RWPE2 (cell line): ENCODE data around the gene MCF2L.

Experiments used
- ATAC-seq: fragments of 200-7000 bp; cut with Tn5 transposase; 3 replicates; pipeline ENCODE4 v1.9.1; 2021; ENCODE audit warnings: low read depth
- DNase-seq: peaks from one replicate; pipeline ENCODE4 v3.0.0-alpha.2; 2020; ENCODE audit warnings: low spot score
- H3K27ac ChIP-seq: fragments of 450-650 bp; 2 replicates; pipeline ENCODE4 v1.5.1; 2017; ENCODE audit warnings: mild to moderate bottlenecking; ENCODE audit not compliant: poor library complexity, severe bottlenecking
- H3K27me3 ChIP-seq: fragments of 250-450 bp; sonication (Bioruptor Pico); 2 replicates; pipeline ENCODE4 v1.5.1; 2021; ENCODE audit warnings: mild to moderate bottlenecking, moderate library complexity; ENCODE audit not compliant: insufficient read depth, poor library complexity, severe bottlenecking
- H3K36me3 ChIP-seq: fragments of 250-450 bp; sonication (Bioruptor Pico); 2 replicates; pipeline ENCODE4 v1.5.1; 2020; ENCODE audit warnings: low read depth, mild to moderate bottlenecking, moderate library complexity
- H3K4me1 ChIP-seq: fragments of 250-450 bp; sonication (Bioruptor Pico); 2 replicates; pipeline ENCODE4 v1.5.1; 2021; ENCODE audit warnings: mild to moderate bottlenecking, moderate library complexity; ENCODE audit not compliant: insufficient read depth, poor library complexity, severe bottlenecking
- H3K4me3 ChIP-seq: fragments of 250-450 bp; sonication (Bioruptor Pico); 2 replicates; pipeline ENCODE4 v1.5.1; 2021; ENCODE audit warnings: mild to moderate bottlenecking, moderate library complexity; ENCODE audit not compliant: severe bottlenecking
- H3K9me3 ChIP-seq: fragments of 250-450 bp; sonication (Bioruptor Pico); 2 replicates; pipeline ENCODE4 v1.5.1; 2021; ENCODE audit warnings: mild to moderate bottlenecking, moderate library complexity; ENCODE audit not compliant: severe bottlenecking
- TF ChIP-seq, protein P1 (sequence below): fragments of 450-650 bp; IDR thresholded peaks from one replicate; pipeline ENCODE4 v1.5.1; 2017; ENCODE audit warnings: mild to moderate bottlenecking, moderate library complexity; ENCODE audit not compliant: poor library complexity, severe bottlenecking

MCF2L gene

DNA sequence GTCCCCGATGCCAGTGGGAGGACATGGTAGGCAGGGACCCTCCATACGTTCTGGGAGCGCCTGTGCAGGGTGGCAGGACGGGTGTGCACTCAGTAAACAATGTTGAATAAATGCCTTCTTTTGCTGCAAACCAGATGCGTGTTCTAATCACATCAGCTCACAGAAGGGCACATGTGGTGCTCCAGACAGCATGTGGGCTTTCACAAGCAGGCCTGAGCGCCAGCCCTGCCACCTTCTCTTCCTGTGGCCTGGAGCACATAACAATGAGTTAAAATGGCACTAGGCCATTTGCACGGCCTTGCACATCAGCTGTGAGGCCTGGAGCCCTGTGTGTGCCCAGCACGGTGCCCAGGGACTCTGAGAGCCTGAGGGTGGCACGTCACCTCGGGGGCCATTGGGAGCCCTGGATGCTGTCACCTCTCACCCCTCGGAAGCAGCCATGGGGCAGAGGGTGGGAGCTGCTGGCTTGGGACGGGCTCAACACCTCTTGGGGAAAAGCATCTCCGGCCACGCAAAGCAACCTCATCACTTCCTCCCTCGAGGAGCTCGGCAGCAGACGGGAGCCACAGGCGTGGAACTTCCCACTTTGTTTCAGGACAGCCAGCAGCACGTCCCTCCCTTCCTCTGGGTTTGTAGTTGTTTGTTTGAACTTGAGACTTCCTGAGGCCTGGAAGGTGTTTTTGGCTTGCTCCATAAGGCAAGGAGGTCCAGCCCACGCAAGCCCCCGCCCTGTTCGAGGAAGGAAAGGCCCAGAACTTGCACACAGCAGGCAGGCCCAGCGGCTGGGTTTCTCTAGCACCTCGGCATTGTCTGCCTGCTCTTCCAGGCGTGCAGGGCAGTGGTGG is 9.8 kb downstream of the MCF2L start:
- H3K27me3 ChIP-seq: no peaks in the 10 kb centered on the region
- no peaks in the 10 kb centered on the region for H3K9me3 ChIP-seq
- DNase-seq: no peak
- TF ChIP-seq, protein P1, sequence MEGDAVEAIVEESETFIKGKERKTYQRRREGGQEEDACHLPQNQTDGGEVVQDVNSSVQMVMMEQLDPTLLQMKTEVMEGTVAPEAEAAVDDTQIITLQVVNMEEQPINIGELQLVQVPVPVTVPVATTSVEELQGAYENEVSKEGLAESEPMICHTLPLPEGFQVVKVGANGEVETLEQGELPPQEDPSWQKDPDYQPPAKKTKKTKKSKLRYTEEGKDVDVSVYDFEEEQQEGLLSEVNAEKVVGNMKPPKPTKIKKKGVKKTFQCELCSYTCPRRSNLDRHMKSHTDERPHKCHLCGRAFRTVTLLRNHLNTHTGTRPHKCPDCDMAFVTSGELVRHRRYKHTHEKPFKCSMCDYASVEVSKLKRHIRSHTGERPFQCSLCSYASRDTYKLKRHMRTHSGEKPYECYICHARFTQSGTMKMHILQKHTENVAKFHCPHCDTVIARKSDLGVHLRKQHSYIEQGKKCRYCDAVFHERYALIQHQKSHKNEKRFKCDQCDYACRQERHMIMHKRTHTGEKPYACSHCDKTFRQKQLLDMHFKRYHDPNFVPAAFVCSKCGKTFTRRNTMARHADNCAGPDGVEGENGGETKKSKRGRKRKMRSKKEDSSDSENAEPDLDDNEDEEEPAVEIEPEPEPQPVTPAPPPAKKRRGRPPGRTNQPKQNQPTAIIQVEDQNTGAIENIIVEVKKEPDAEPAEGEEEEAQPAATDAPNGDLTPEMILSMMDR: no peak
- no peak overlapping the region for H3K4me3 ChIP-seq
- no peaks in the 10 kb centered on the region for H3K4me1 ChIP-seq
- no peak for ATAC-seq
- H3K27ac ChIP-seq: no peak overlapping the region
- H3K36me3 ChIP-seq: no peaks in the 10 kb centered on the region

DNA sequence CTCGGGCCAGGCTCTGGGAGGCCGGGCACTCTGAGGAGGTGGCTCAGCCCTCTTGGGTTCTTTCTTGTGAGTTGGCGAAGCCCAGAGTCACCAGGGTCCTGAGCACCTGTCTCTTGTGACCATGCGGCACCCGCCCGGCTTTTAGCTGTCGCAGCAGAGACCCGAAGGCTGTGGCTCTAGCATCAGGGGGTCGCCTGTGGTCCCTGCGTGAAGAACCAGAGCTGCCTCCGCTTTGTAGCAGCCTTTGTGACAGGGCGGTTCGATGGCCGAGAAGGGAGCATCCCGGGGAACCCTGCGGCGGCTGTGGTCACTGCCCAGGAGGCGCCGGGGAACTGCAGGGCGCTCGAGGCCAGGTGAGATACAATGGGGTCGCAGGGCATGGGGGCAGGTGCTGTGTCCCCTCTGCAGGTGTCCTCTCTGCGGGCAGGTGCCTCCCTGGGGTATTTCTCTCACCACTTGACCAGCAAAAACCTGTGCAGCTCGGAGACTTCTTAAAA is 10.4 kb downstream of the MCF2L start:
- TF ChIP-seq, protein P1: no peak
- H3K4me3 ChIP-seq: no peak overlapping the region
- H3K36me3 ChIP-seq: no peaks in the 10 kb centered on the region
- no peaks in the 10 kb centered on the region for H3K4me1 ChIP-seq
- H3K27ac ChIP-seq: no peak overlapping the region
- ATAC-seq (no peak), DNase-seq (no peak)
- peaks cover 1% of the 10 kb centered on the region for H3K27me3 ChIP-seq
- no peaks in the 10 kb centered on the region for H3K9me3 ChIP-seq

DNA sequence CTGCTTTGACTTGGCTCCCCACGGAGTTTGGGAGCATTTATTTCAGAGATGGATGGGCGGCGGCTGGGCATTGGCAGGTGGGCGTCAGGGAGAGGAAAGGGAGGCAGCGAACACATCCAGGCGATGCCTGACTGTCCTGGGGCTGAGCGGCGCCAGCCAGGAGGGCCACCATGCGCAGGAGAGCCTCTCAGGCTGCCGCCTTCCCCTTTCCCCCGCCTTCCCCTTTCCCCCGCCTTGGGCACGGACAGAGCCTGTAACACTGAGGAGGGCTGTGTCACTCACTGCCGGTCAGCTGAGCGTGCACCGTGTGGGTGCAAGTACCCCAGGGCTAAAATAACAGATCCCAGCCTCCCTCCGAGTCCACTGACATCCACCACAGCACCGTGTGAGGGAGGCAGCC is 11.4 kb downstream of the MCF2L start:
- no peak for DNase-seq
- Histone ChIP-seq H3K9me3 (no peaks in the 10 kb centered on the region), H3K27ac (no peak overlapping the region), H3K36me3 (no peaks in the 10 kb centered on the region), H3K4me1 (no peaks in the 10 kb centered on the region), H3K4me3 (no peak overlapping the region), H3K27me3 (peaks cover 11% of the 10 kb centered on the region)
- no peak for ATAC-seq
- TF ChIP-seq, protein P1: no peak

DNA sequence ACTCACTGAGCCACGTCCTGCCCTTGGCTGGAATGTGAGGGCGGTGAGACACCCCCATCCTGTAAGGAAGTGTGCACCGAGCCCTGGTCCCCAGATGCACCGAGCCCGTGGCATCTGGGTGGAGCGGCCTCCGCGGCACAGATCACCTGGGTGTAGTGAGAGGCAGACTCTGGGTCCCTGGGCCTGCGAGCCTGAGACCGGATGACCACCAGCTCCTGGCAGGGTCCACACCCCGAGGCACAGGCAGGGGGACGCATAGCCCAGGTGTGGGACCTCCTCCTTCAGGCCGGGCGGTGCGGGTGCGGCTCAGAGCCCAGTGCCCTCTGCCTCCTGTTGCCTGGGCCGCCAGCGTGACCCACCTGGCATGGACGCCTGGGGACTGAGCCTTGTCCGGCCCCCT is 12.4 kb downstream of the MCF2L start:
- Histone ChIP-seq H3K27me3 (peaks cover 18% of the 10 kb centered on the region), H3K4me3 (no peak overlapping the region), H3K36me3 (no peaks in the 10 kb centered on the region), H3K9me3 (no peaks in the 10 kb centered on the region), H3K27ac (no peak overlapping the region), H3K4me1 (no peaks in the 10 kb centered on the region)
- DNase-seq: no peak
- TF ChIP-seq, protein P1: no peak
- no peak for ATAC-seq
